H1 (cell line): ENCODE results near the gene CDH20. TPM values are rescaled to one million over a fixed set of nuclear protein-coding genes. Genes with fewer than 3 reads are reported as not detected.

Source experiments
- CTCF ChIA-PET: fragments of 300-600 bp; sonication (Branson Sonifier 250); formaldehyde crosslinking; loops from one replicate; lab custom pipeline; 2021; ENCODE audit not compliant: partially characterized antibody; lab: Charles Lee
- POLR2A ChIA-PET: fragments of 300-600 bp; sonication (Branson Sonifier 250); formaldehyde crosslinking; loops from one replicate; lab custom pipeline; 2021; ENCODE audit warnings: inconsistent platforms; ENCODE audit not compliant: partially characterized antibody; lab: Charles Lee
- DNase-seq, 2 experiments: peaks; one replicate each; pipeline versions ENCODE4 v3.0.0 to v3.0.0-alpha.2; 2010 to 2022; ENCODE audit warnings: low spot score in 2 of 2, low read depth in 1 of 2, mixed read lengths in 1 of 2
- FAIRE-seq: peaks from 2 replicates; lab custom pipeline; 2011; peaks lifted over from hg19 to GRCh38; lab: Jason Lieb, UNC
- H2AFZ ChIP-seq: 2 replicates; pipeline ENCODE4 v1.8.1; 2012; ENCODE audit warnings: low read length, inconsistent platforms
- H2AK5ac ChIP-seq: 2 replicates; pipeline ENCODE4 v1.6.1; 2013; ENCODE audit warnings: low read depth, low read length
- H2BK120ac ChIP-seq: replicated peaks from 2 replicates; pipeline ENCODE3; 2013; ENCODE audit warnings: low read depth, low read length, inconsistent platforms
- H2BK12ac ChIP-seq: 2 replicates; pipeline ENCODE4 v1.6.1; 2013; ENCODE audit warnings: low read depth, low read length
- H2BK15ac ChIP-seq: 2 replicates; pipeline ENCODE4 v1.6.1; 2013; ENCODE audit warnings: low read length
- H2BK20ac ChIP-seq: 2 replicates; pipeline ENCODE4 v1.6.1; 2013; ENCODE audit warnings: low read length
- H2BK5ac ChIP-seq: 2 replicates; pipeline ENCODE4 v1.6.1; 2013; ENCODE audit warnings: low read depth, low read length
- H3K14ac ChIP-seq: 2 replicates; pipeline ENCODE4 v1.6.1; 2013; ENCODE audit warnings: inconsistent platforms; ENCODE audit not compliant: insufficient read length
- H3K18ac ChIP-seq: 2 replicates; pipeline ENCODE4 v1.6.1; 2013; ENCODE audit warnings: low read length; ENCODE audit errors: extremely low read depth
- H3K23ac ChIP-seq: 2 replicates; pipeline ENCODE4 v1.6.1; 2013; ENCODE audit warnings: inconsistent platforms; ENCODE audit not compliant: insufficient read length
- H3K23me2 ChIP-seq: 2 replicates; pipeline ENCODE4 v1.6.1; 2013; ENCODE audit warnings: low read depth, low read length
- H3K27ac ChIP-seq: 2 replicates; pipeline ENCODE4 v1.6.1; 2011; ENCODE audit warnings: low read depth, low read length, inconsistent platforms
- H3K27me3 ChIP-seq, 4 experiments: replicated peaks in 1 of 4; 1 replicate in 1 of 4; 2 replicates in 3 of 4; pipeline versions ENCODE4 v1.6.1 to v1.8.1; 2011 to 2013; ENCODE audit warnings: low read length in 3 of 4, mild to moderate bottlenecking in 3 of 4, inconsistent platforms in 2 of 4, mixed read lengths in 2 of 4, moderate library complexity in 1 of 4; ENCODE audit not compliant: control insufficient read depth in 3 of 4, insufficient read depth in 3 of 4; ENCODE audit errors: extremely low read depth in 1 of 4
- H3K36me3 ChIP-seq, 4 experiments: 2 replicates each; pipeline versions ENCODE4 v1.6.1 to v1.8.1; 2011 to 2013; ENCODE audit warnings: mild to moderate bottlenecking in 4 of 4, low read length in 3 of 4, moderate library complexity in 2 of 4, control low read depth in 1 of 4, inconsistent platforms in 1 of 4; ENCODE audit not compliant: insufficient read depth in 4 of 4, control insufficient read depth in 2 of 4
- H3K4ac ChIP-seq: replicated peaks from 2 replicates; pipeline ENCODE3; 2013; ENCODE audit warnings: low read length, low read depth, mixed read lengths, inconsistent platforms; ENCODE audit not compliant: insufficient read length
- H3K4me1 ChIP-seq, 4 experiments: replicated peaks in 1 of 4; 1 replicate in 1 of 4; 2 replicates in 3 of 4; pipeline versions ENCODE4 v1.6.1 to v1.8.1; 2011 to 2013; ENCODE audit warnings: low read length in 3 of 4, inconsistent platforms in 2 of 4, mixed read lengths in 1 of 4; ENCODE audit not compliant: insufficient read depth in 4 of 4, control insufficient read depth in 3 of 4
- H3K4me2 ChIP-seq, 2 experiments: 2 replicates each; pipeline versions ENCODE4 v1.6.1 to v1.8.1; 2011 to 2013; ENCODE audit warnings: low read depth in 2 of 2, low read length in 2 of 2, control low read depth in 1 of 2, inconsistent platforms in 1 of 2, mild to moderate bottlenecking in 1 of 2; ENCODE audit not compliant: insufficient read depth in 1 of 2
- H3K4me3 ChIP-seq, 4 experiments: fragments of 200-600, 300-600 bp in 1 of 4; sonication (generic), shearing (Covaris generic), sonication (Bioruptor Twin) in 1 of 4; 2 replicates each; pipeline versions ENCODE4 v1.5.1 to v1.8.1; 2011 to 2016; ENCODE audit warnings: low read length in 4 of 4, low read depth in 3 of 4, control low read depth in 2 of 4, inconsistent platforms in 2 of 4, mild to moderate bottlenecking in 2 of 4, mixed read lengths in 1 of 4, moderate library complexity in 1 of 4; ENCODE audit not compliant: insufficient read depth in 2 of 4; ENCODE audit errors: extremely low read depth in 1 of 4
- H3K56ac ChIP-seq: replicated peaks from 2 replicates; pipeline ENCODE3; 2013; ENCODE audit warnings: low read depth, mild to moderate bottlenecking, mixed read lengths, low read length, inconsistent platforms; ENCODE audit not compliant: insufficient read length
- H3K79me1 ChIP-seq: 2 replicates; pipeline ENCODE4 v1.6.1; 2013; ENCODE audit warnings: low read depth, low read length, control low read depth
- H3K79me2 ChIP-seq, 2 experiments: 2 replicates each; pipeline versions ENCODE4 v1.6.1 to v1.8.1; 2012 to 2013; ENCODE audit warnings: low read length in 2 of 2, mild to moderate bottlenecking in 2 of 2, inconsistent platforms in 1 of 2; ENCODE audit not compliant: insufficient read depth in 2 of 2, control insufficient read depth in 1 of 2
- H3K9ac ChIP-seq, 4 experiments: replicated peaks in 1 of 4; 1 replicate in 1 of 4; 2 replicates in 3 of 4; pipeline versions ENCODE4 v1.6.1 to v1.8.1; 2011 to 2013; ENCODE audit warnings: low read depth in 3 of 4, low read length in 3 of 4, control low read depth in 2 of 4, mild to moderate bottlenecking in 2 of 4, moderate library complexity in 2 of 4, inconsistent platforms in 1 of 4; ENCODE audit errors: extremely low read depth in 1 of 4
- H3K9me3 ChIP-seq, 2 experiments: 2 replicates each; pipeline versions ENCODE4 v1.6.1 to v1.8.1; 2012 to 2013; ENCODE audit warnings: mild to moderate bottlenecking in 2 of 2, moderate library complexity in 2 of 2, control low read depth in 1 of 2, inconsistent platforms in 1 of 2, low read depth in 1 of 2, low read length in 1 of 2, mixed read lengths in 1 of 2; ENCODE audit not compliant: insufficient read depth in 2 of 2
- H4K20me1 ChIP-seq, 2 experiments: replicated peaks in 1 of 2; 2 replicates each; pipeline versions ENCODE3 to v1.8.1; 2011 to 2013; ENCODE audit warnings: inconsistent platforms in 2 of 2, low read length in 2 of 2, mild to moderate bottlenecking in 1 of 2; ENCODE audit not compliant: insufficient read depth in 2 of 2, control insufficient read depth in 1 of 2
- H4K5ac ChIP-seq: 2 replicates; pipeline ENCODE4 v1.6.1; 2013; ENCODE audit warnings: low read length, low read depth, mixed read lengths, inconsistent platforms; ENCODE audit not compliant: insufficient read length
- H4K8ac ChIP-seq: 2 replicates; pipeline ENCODE4 v1.8.0; 2013; ENCODE audit warnings: mild to moderate bottlenecking, moderate library complexity, low read length, inconsistent platforms; ENCODE audit not compliant: insufficient read depth; ENCODE audit errors: extremely low read depth
- H4K91ac ChIP-seq: replicated peaks from 2 replicates; pipeline ENCODE3; 2013; ENCODE audit warnings: low read length, mixed read lengths, inconsistent platforms; ENCODE audit not compliant: insufficient read length
- ATF2 ChIP-seq: IDR thresholded peaks from 2 replicates; pipeline ENCODE4 v1.6.1; 2012; ENCODE audit warnings: low read length, inconsistent platforms
- CTCF ChIP-seq, 3 experiments: IDR thresholded peaks; 1 replicate in 2 of 3; 2 replicates in 1 of 3; pipeline versions ENCODE4 v1.5.1 to v1.6.1; 2011; ENCODE audit warnings: low read length in 3 of 3, mild to moderate bottlenecking in 3 of 3, inconsistent platforms in 2 of 3, low read depth in 1 of 3, moderate library complexity in 1 of 3; ENCODE audit not compliant: insufficient read depth in 1 of 3; ENCODE audit errors: control extremely low read depth in 1 of 3
- FOSL1 ChIP-seq: IDR thresholded peaks from 2 replicates; pipeline ENCODE4 v1.6.1; 2011; ENCODE audit warnings: mild to moderate bottlenecking, low read depth, low read length, moderate library complexity; ENCODE audit not compliant: insufficient read depth
- MAX ChIP-seq: IDR thresholded peaks from 2 replicates; pipeline ENCODE4 v1.6.1; 2012; ENCODE audit warnings: inconsistent platforms
- NRF1 ChIP-seq: IDR thresholded peaks from 2 replicates; pipeline ENCODE4 v1.6.1; 2011; ENCODE audit warnings: mild to moderate bottlenecking, low read depth, low read length, improper control_type of control experiment
- RAD21 ChIP-seq, 2 experiments: IDR thresholded peaks in 1 of 2; conservative IDR thresholded peaks in 1 of 2; 2 replicates each; pipeline ENCODE4 v1.6.1; 2011; ENCODE audit warnings: low read depth in 2 of 2, low read length in 2 of 2, improper control_type of control experiment in 1 of 2, inconsistent platforms in 1 of 2, mild to moderate bottlenecking in 1 of 2, moderate library complexity in 1 of 2
- YY1 ChIP-seq: IDR thresholded peaks from 2 replicates; pipeline ENCODE4 v1.6.1; 2011; ENCODE audit warnings: low read depth, mild to moderate bottlenecking, low read length
- WGBS, 2 experiments: shearing (Covaris generic) in 1 of 2; methylation state at CpG; one replicate each; pipeline versions ENCODE4 v1.1.6 to v1.1.7; 2013 to 2015; ENCODE audit warnings: low lambda C conversion rate in 2 of 2, mixed read lengths in 2 of 2, inconsistent platforms in 1 of 2, low coverage in 1 of 2, missing lambda C conversion rate in 1 of 2; ENCODE audit not compliant: insufficient replicate concordance in 2 of 2, insufficient coverage in 1 of 2, insufficient read length in 1 of 2; ENCODE audit errors: extremely low coverage in 1 of 2, missing lambda C conversion rate in 1 of 2; 5-methylcytosine and 5-hydroxymethylcytosine counted together
- polyA plus RNA-seq, 7 experiments: library from polyadenylated mRNA; depleted of rRNA in 3 of 7; stranded (reverse) in 5 of 7; unstranded in 2 of 7; fragments of >200 nt in 5 of 7; fragments of 200-250 nt in 2 of 7; gene quantifications; 1 replicate in 5 of 7; 2 replicates in 1 of 7; 4 replicates in 1 of 7; pipeline versions ENCODE4 v1.2.1 to v1.2.3, GENCODE V29; 2011 to 2013; ENCODE audit warnings: missing spikeins in 2 of 7, mixed read lengths in 2 of 7
- total RNA-seq: library from RNA; stranded (reverse); fragmentation: NEBNext Ultra II Directional; extraction: Animal tissue kit (Norgen Biotek cat#: 25700); gene quantifications from 2 replicates; pipeline ENCODE4 v1.2.1, GENCODE V29; 2021

Gene CDH20
- total and polyA plus RNA-seq, 2 of the 8 experiments (the other 6 are each of a cell fraction or from before 2014, with no cell fraction given), result 0.07 to 0.12 TPM

- POLR2A ChIA-PET, result no interaction called here
Observed at GRCh38 chr18:61322265-61322873, 10.9 kb upstream of the CDH20 start.

More at GRCh38 chr18:61322265-61322873, 10.9 kb upstream of the CDH20 start:
- no peak overlapping the region for H3K27ac ChIP-seq
- no peak overlapping the region for H3K9ac ChIP-seq
- H3K79me2 ChIP-seq, result no peaks in the 10 kb centered on the region
- H4K91ac ChIP-seq, result no peak overlapping the region
- H2BK120ac ChIP-seq, result no peak overlapping the region
- H4K5ac ChIP-seq, result no peak overlapping the region
- H3K23me2 ChIP-seq, result no peaks in the 10 kb centered on the region
- no peak overlapping the region for H2BK20ac ChIP-seq
- no peak overlapping the region for H3K14ac ChIP-seq
- no peak overlapping the region for H3K18ac ChIP-seq
- no peaks in the 10 kb centered on the region for H3K9me3 ChIP-seq
- DNase-seq (peak in 1 of 2 experiments; percentile 92), FAIRE-seq (peak; percentile 83)
- no peak overlapping the region for H2BK5ac ChIP-seq
- no peak overlapping the region for H3K4me2 ChIP-seq
- no peak overlapping the region for H2BK12ac ChIP-seq
- no peaks in the 10 kb centered on the region for H3K27me3 ChIP-seq
- no peak overlapping the region for H3K23ac ChIP-seq
- H3K36me3 ChIP-seq, result no peaks in the 10 kb centered on the region
- H2AFZ ChIP-seq, result no peak overlapping the region
- no peak overlapping the region for H2BK15ac ChIP-seq
- no peak overlapping the region for H3K4me3 ChIP-seq
- no peak overlapping the region for H2AK5ac ChIP-seq
- H3K79me1 ChIP-seq, result no peaks in the 10 kb centered on the region
- 25% methylated on average over 9 of the region's 9 CpGs; no CpG with 5 or more reads in 1 of the 2 experiments for WGBS, 2 experiments
- no peak overlapping the region for H3K56ac ChIP-seq
- H4K8ac ChIP-seq, result no peak overlapping the region
- no peaks in the 10 kb centered on the region for H3K4me1 ChIP-seq
- no peaks in the 10 kb centered on the region for H4K20me1 ChIP-seq
- H3K4ac ChIP-seq, result no peak overlapping the region
- 0 out of 2 replicates have a peak, but pooled peaks have one; percentile 24 for TF ChIP-seq MAX
- peak; percentile 98 to 99 for TF ChIP-seq RAD21 (IDR thresholded peaks at IDR 0.05 in 1 of 2, conservative IDR thresholded peaks at IDR 0.05 in 1 of 2; ENCODE audit: low read depth in 2 of 2, low read length in 2 of 2)
- 0 out of 2 replicates have a peak, but pooled peaks have one; percentile 24 for TF ChIP-seq YY1
- TF ChIP-seq NRF1, result no peak
- no peak for TF ChIP-seq ATF2
- no peak for TF ChIP-seq FOSL1
- peak; percentile 96 to 98 (median 96) for TF ChIP-seq CTCF (IDR thresholded peaks at IDR 0.05; ENCODE audit: control extremely low read depth in 1 of 3, insufficient read depth in 1 of 3, low read depth in 1 of 3, low read length in 3 of 3)
- CTCF ChIA-PET, result interaction anchor here (0.6 to 13.1 kb wide), 56 partner anchors 8 to 1333 kb away, joined by 3 to 266 read pairs (median 4); partner anchors contain the start of gene CDH20
